HG02610 (cell line): ENCODE data around the gene ACOT9.
"Not testable (repeated sequence)": the region's sequence is repeated elsewhere in the genome, so short reads cannot be mapped to it uniquely, and the experiment has no call there.

Experiments
- ATAC-seq: cut with Tn5 transposase; IDR thresholded peaks from one replicate; pipeline ENCODE4 v1.9.1; 2021; ENCODE audit warnings: mild to moderate bottlenecking, moderate library complexity; ENCODE audit not compliant: unreplicated experiment

The ACOT9 gene

DNA sequence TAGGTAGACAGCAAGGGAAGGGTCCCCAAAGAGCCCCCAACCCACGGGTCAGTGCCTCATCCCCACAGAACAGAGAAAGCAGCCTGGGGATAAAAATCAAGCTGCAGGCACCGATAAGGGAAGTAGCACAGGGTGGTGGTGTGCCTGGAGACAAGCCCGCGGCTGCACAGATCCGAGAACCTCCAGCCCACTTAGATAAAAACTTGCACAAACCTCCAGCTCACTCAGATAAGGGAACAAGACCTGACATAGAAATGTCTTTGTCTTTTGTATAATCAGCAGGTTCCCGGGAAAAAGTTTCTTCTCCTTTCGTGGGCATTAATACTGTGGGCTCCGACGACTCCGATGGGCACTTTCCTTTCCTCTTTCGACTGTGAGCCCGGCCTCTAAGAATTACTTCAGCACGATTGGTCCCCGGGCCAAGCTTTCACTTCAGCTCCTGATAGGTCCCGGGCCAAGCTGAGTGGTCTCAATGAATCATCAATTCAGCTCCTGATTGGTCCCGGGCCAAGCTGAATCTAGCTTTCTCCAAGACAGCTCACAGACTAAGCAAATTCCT, 43.4 kb downstream of the ACOT9 start:
- no peak for ATAC-seq

DNA sequence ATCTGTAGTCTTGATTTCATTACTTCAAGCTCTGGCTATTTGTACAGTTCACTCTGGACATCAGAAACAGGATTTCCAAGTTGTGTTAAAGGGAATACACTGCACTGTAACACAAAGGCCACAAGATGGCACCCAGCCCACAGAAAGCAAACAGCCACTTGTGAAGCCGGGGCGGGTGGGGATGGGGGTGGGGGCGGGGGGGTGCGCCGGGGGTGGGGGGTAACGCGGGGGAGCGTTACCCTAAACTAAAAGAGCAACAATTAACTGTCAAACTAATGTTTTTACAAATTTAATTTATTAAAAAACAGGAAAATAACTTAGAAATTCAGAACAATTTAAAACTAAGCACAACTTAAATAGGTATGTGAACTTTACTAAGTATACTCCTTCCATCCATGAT, 48.5 kb downstream of the ACOT9 start:
- ATAC-seq, result peak; percentile 57

DNA sequence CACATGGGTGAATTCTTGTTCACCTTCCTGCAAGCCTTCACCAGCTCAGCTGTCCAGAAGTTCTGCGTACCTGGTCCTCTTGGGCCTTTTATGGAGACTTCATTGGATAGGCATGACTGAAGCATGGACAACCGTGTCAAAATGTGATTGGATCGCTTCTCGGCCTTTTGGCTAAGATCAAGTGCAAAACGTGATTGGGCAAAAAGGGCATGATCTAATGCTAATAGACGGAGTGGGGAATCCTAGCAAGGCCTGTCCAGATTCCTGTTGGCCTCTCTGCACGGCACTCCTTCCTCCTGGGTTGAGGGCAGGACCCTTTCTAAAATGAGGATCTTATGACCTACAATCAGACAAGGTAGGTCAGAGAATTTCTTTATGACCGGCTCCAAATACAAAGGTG, 50.9 kb downstream of the ACOT9 start:
- ATAC-seq, result no peak

DNA sequence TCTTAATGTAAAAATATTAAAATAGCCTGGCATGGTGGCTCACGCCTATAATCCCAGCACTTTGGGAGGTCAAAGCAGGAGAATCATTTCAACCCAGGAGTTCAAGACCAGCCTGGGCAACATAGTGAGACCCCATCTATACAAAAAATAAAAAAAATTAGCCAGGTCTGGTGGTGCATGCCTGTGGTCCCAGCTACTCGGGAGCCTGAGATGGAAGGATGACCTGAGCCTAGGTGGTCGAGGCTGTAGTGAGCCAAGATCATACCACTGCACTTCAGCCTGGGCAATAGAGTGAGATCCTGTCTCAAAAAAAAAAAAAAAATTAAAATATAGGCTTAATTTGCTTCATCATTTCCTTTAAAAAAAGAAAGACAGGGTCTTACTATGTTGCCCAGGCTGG, 66.6 kb downstream of the ACOT9 start:
- ATAC-seq, result not testable (repeated sequence)

DNA sequence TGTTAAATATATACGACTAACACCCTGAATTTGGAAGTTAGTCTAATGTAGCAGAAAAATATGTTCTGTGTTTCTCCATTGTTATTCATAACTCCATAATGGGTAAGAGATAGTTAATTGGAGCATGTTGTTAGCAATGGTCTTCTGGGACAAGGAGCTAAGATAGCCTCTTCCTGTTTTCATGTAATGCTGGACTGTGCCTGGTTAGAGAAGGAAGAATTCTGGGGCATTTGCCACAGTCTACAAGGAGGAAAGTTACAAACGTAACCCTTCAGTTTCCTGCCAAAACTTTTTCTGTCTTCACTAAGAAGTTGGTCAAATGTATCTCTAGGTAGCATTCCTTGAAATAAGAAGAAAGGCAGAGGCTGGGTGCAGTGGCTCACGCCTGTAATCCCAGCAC, 70.0 kb downstream of the ACOT9 start:
- no peak for ATAC-seq

DNA sequence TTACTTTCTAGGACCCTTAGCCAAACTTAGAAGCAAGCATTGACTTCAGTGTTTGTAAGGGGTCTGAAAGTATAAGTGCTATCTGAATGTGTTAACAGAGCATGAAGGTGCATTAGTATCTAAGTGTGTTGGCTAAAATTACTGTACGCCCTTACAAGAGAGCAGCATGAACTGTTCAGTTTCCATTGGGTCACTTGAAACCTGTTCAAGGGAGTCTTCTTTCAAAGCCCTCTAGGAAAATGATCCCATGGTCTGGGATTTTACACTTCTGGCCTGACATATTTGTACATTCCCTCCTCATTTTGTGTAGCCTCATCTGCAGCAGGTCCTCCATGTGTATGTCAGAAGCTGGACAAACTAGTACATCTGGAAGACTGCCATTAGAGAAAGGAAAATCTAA, 72.5 kb downstream of the ACOT9 start:
- ATAC-seq, result no peak

DNA sequence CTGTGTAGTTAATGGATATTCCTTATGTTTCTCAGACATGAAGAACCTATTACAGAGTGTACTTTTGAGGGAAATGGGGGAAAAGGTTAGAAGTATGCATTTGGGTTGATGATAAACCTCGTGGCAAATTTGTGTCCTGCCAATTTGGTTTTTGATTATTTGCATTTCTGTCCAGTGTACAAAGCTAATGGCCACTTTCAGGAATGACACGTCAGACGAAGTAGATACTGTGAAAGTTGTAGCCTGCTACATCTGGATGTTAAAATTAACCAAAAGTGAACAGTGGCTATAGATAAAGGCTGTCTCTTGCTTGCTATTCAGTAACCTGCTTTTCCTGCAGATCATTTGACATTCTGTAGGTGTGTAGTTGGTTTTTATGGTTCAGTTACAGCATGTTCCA, 74.7 kb downstream of the ACOT9 start:
- ATAC-seq, result no peak

DNA sequence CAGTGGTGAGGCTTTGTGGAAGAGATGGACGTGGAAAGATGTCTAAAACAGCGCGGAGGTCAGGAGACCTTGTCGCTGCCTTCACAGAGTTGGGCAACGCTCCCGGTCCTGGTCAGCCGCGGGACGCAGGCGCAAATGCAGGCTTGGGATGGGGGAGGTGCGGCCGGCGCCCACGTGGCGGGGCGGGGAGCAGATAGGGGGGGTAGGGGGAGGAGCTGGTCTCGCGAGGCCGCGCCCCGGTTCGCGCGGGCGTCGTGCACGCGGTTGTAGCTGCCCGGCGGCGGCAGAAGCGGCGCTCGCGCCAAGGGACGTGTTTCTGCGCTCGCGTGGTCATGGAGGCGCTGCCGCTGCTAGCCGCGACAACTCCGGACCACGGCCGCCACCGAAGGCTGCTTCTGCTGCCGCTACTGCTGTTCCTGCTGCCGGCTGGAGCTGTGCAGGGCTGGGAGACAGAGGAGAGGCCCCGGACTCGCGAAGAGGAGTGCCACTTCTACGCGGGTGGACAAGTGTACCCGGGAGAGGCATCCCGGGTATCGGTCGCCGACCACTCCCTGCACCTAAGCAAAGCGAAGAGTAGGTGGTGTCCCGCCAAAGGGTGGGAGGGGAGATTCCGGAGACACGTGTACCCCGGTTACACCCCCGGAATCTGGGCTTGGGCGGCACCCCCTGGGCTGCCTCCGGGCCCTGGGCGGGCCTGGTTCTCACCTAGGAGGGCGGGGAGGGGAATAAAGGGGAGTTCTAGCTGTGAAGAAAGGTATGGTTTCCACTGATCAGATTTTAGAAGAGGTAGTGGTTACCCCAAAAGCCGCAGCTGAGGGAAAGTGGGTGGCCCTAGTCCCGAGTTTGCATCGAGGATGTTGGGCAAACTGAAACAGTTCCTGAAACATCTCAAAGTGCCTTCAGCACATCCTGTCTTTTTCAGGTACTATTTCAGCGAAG, 75.6 kb downstream of the ACOT9 start, which contains the start of gene PRDX4:
PRDX4 (plus strand) TSS at position 255 of the 939 bp plus-strand sequence; CDS start at position 333, 78 bp downstream.
- peak; percentile 62 for ATAC-seq

DNA sequence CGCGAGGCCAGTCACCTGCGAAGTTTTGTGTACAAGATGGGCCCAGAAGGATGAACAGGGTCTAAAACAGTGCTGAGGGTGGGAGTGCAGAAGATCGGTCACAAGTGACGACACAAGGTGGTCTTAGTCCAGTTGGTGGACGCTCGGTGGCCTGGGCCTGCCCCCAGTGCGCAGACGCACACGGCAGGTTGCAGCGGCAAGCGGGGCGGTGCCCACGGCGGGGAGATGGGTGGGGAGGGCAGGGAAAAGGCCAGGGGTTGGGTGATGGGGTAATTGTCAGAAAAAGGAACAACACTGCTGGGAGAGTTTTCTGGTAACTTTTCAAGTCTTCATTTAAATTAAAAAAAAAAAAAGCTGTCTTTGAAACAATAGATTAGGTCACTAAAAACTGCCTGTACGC, 76.8 kb downstream of the ACOT9 start:
- ATAC-seq, result no peak

DNA sequence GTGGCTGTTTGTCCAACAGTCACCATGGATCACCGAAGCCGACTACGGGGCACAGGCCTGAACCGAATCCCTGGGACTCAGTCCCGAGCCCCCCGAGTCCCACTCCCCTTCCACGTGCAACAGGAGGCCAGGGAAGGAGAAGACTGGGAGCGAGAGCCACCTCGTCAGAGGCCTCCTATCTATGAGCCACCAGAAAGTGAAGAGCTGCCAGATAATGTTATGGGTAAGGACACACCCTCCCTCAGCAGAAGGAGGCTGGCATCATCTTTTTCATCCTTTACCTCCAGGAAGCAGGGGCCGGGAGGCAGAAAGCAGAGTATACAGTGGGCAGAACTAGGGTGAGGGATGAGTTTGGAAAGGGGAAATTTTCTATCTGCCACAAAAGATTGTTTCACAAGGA, 78.6 kb downstream of the ACOT9 start:
- no peak for ATAC-seq

DNA sequence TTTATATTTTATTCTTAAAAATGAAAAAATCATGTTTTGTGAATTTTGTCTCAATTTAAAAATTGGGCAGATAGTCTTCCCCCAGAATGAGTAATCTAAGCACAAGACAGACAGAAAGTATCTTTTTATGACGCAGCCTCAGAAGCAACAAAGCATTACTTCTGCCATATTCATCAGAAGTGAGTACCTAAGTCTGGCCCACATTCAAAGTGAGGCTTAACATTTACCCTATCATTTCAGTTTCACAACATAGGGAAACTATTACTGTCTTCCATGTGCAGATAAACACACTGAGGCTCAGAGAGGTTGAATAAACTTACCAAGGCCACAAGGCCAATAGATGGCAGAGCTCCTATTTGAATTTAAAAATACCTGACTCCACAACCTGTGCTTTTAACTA, 80.2 kb downstream of the ACOT9 start:
- peak; percentile 68 for ATAC-seq

DNA sequence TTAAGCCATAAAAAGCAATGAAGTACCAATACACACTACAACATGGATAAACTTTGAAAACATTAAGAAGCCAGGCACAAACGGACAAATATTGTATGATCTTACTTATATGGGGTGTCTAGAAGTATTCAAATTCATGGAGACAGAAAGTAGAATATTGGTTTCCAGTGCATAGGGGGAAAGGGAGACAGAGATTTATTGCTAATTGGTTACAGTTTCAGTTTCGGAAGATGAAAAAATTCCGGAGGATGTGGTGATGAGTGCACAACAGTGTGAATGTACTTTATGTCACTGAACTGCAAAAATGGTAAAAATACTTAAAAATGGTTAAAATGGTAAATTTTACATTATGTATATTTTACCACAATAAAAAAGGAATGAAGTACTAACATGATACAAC, 80.9 kb downstream of the ACOT9 start:
- ATAC-seq, result peak; percentile 66

DNA sequence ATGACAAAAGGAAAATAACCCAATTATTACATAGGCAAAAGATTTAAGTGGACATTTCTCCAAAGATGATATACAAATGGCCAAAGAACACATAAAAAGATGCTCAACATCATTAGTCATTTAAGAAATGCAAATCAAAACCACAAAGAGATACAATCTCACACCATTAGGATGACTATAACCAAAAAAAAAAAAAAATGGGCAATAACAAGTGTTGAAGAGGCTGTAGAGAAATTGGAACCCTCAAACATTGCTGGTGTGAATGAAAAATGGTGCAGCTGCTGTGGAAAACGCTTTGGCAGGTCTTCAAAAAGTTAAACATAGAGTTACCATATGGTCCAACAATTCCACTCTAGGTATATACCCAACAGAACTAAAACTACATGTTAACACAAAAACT, 81.4 kb downstream of the ACOT9 start:
- ATAC-seq, result no peak

DNA sequence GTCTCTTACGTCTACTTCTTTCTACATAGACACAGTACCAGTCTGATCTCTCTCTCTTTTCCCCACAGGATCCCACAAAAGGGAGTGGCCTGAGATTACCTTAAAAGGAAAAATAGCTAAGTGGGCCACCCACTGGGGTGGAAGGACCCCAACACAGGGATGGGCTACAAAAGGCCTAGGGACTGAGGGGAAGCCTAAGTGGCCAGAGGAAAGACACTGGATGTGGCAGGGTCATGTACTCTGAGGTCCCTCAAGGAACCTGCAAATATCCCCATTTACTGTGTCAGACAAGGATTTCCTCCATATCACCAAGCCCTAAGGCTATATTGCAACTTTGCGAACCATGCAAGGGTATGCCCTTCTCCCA, 82.3 kb downstream of the ACOT9 start:
- ATAC-seq, result no peak

DNA sequence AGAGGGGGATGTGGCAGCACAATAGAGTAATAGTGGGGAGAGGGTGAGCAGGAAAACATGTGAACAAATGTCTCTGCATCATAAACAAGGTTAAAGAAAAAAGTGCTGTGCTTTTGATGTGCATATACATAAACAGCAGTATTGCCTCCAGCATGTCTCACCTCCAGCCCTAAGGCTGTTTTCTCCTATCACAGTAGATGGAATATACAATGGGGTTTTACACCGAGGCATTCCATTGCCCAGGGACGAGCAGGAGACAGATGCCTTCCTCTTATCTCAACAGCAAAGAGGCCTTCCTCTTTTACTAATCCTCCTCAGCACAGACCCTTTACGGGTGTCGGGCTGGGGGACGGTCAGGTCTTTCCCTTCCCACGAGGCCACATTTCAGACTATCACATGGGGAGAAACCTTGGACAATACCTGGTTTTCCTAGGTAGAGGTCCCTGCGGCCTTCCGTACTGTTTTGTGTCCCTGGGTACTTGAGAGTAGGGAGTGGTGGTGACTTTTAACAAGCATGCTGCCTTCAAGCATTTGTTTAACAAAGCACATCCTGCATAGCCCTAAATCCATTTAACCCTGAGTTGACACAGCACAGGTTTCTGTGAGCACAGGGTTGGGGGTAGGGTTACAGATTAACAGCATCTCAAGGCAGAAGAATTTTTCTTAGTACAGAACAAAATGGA, 82.9 kb downstream of the ACOT9 start:
- ATAC-seq, result not testable (repeated sequence)

DNA sequence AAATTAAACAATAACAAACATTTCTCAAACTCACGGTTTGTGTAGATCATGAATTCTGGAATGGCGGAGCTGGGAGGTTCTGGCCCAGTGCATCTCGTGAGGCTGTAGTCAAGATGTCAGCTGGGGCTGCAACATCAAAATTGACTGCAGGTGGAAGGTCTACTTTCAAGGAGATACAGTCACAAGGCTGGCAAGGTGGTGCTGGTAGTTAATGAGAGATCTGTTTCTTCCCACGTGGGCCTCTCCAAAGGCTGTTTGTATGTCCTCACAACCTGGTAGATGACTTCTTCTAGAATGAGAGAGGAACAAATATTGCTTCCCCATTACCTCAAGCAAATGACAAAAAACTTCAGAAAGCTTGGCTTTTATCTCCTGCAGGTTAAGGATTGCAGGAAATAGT, 83.7 kb downstream of the ACOT9 start:
- no peak for ATAC-seq

DNA sequence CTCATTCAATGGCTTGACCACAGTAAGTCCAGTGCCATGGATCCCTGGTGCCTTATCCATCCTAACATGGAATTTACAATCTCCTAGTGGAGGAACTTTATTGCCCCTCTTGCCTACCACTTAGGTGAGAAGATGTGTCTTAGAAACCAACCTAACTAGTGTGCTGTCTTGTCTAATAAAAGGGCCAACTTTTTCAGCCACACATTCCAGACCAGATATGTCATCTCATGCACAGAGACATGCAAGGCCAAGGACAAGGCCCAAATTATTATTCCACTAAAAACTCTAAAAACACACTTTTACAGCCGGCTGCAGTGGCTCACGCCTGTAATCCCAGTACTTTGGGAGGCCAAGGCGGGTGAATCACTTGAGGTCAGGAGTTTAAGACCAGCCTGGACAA, 86.4 kb downstream of the ACOT9 start:
- ATAC-seq, result no peak

DNA sequence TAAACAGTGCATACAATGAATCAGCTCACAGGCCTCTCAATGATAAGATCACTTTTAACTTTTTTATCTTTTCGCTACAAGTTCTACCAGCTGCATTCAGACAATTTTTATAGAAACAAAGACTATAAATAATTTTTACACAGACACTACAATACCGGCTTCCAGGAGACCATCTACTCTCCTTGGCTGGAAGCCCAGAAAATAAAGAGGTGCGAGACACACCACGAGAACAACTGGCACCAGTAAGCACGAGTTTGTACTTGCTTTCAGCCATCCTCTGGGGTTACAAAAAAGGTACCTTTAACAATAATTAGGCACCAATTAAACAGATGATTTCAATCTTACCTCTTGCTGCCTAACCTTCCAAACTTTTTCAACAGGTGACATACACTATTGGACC, 87.0 kb downstream of the ACOT9 start:
- ATAC-seq, result no peak
